ENCODE data around the gene DHX36. TPM values are rescaled to one million over a fixed set of nuclear protein-coding genes. Genes with fewer than 3 reads are reported as not detected.
A peak's percentile ranks its signal among the peaks of the same experiment; 100 is the strongest.

DHX36 gene
- total and polyA plus RNA-seq, 3 experiments from 2014 or later: 19.9 to 86.8 (median 74.6) TPM

DNA sequence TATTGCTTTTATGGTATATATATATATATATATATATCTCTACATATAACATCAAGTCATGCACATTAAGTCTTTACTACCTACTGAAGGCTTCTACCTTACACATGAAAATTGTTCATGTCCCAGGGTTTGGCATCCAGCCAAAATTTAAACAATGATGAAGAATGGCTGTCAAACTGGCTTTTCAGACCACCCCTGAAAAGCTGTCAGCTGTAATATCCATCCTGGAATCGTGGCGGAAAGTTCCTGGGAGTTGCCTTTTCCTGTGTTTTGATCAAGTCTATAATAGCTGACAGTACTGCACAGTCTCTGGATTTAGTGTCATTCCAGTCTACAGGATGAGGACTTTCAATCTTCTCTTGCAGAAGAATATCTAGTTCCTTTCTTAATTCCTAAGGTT, 48.3 kb downstream of the DHX36 start:
- Histone ChIP-seq H3K9me3 (ENCODE audit: low read length) (no peaks in the 10 kb centered on the region), H3K4me3 (ENCODE audit: low read length) (no peak overlapping the region), H3K4me1 (ENCODE audit: insufficient read depth, low read length) (no peaks in the 10 kb centered on the region), H3K27me3 (ENCODE audit: insufficient read depth, low read length, poor library complexity, severe bottlenecking) (no peaks in the 10 kb centered on the region), H3K27ac (ENCODE audit: low read depth, low read length) (no peak overlapping the region), H3K36me3 (ENCODE audit: insufficient read depth, low read length) (peaks cover 41% of the 10 kb centered on the region)
- ChIA-PET CTCF (no interaction called here), POLR2A (no interaction called here)
- no peaks in the 10 kb centered on the region for H3K9me3 Mint-ChIP-seq
- no peaks in the 10 kb centered on the region for H3K27me3 Mint-ChIP-seq
- H3K4me1 Mint-ChIP-seq: peaks cover 4 to 8% (median 6%) of the 10 kb centered on the region in 3 donors
- H3K4me3 Mint-ChIP-seq: no peak overlapping the region
- DNase-seq: no peak
- peak overlapping the region in 1 of 8 donors; percentile 31 for H3K27ac Mint-ChIP-seq
- H3K36me3 Mint-ChIP-seq: peaks cover 10 to 83% (median 30%) of the 10 kb centered on the region in 3 donors

DNA sequence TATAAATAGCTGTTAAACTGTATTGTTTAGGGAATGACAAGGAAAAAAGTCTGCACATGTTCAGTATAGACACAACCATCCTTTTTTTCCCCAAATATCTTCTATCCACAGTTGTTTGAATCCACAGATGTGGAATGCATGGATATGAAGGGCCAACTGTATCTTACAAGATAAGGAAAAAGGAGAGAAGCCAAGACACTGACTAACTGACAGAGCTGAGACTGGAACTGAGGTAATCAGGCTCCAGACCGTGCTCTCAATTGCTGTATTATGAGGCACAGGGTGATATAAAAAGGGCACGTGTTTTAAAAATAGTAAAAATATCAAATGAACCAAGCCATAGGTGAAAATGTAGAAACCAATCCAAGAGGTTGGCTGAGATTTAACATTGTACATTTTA, 49.0 kb downstream of the DHX36 start:
- no peak overlapping the region for H3K4me3 ChIP-seq (ENCODE audit: low read length)
- no peaks in the 10 kb centered on the region for H3K27me3 ChIP-seq (ENCODE audit: insufficient read depth, low read length, poor library complexity, severe bottlenecking)
- no peaks in the 10 kb centered on the region for H3K9me3 Mint-ChIP-seq
- no peak overlapping the region for H3K27ac ChIP-seq (ENCODE audit: low read depth, low read length)
- H3K27me3 Mint-ChIP-seq: no peaks in the 10 kb centered on the region
- H3K4me1 ChIP-seq (ENCODE audit: insufficient read depth, low read length): no peaks in the 10 kb centered on the region
- no peaks in the 10 kb centered on the region for H3K9me3 ChIP-seq (ENCODE audit: low read length)
- peak overlapping the region in 4 of 8 donors; percentile 2 to 68 (median 38) for H3K27ac Mint-ChIP-seq
- H3K4me1 Mint-ChIP-seq: peaks cover 4 to 8% (median 6%) of the 10 kb centered on the region in 3 donors
- no peak overlapping the region for H3K4me3 Mint-ChIP-seq
- CTCF ChIA-PET: no interaction called here
- no peak for DNase-seq
- POLR2A ChIA-PET: no interaction called here
- peaks cover 41% of the 10 kb centered on the region for H3K36me3 ChIP-seq (ENCODE audit: insufficient read depth, low read length)
- H3K36me3 Mint-ChIP-seq: peaks cover 10 to 81% (median 28%) of the 10 kb centered on the region in 3 donors

DNA sequence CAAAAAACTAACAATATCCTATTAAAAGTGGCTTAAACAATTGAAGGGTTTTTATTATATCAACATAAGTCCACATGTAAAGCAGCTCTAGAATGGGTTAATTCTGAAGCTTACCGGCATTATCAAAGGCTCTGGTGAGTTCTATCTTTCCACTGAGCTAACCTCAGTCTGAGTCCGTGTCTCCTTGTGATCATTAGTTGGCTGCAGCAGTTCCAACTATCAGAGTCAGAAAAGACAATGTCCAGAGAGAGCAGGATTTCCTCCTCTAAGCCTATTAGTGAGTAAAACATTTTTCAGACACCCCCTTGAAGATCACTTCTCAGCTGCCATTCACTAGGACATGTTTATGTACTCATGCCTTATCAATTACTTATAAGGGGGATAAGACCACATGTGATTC, 49.9 kb downstream of the DHX36 start:
- Histone ChIP-seq H3K4me3 (ENCODE audit: low read length) (no peak overlapping the region), H3K9me3 (ENCODE audit: low read length) (no peaks in the 10 kb centered on the region), H3K27ac (ENCODE audit: low read depth, low read length) (no peak overlapping the region), H3K4me1 (ENCODE audit: insufficient read depth, low read length) (no peaks in the 10 kb centered on the region), H3K27me3 (ENCODE audit: insufficient read depth, low read length, poor library complexity, severe bottlenecking) (no peaks in the 10 kb centered on the region), H3K36me3 (ENCODE audit: insufficient read depth, low read length) (peaks cover 35% of the 10 kb centered on the region)
- ChIA-PET CTCF (no interaction called here), POLR2A (no interaction called here)
- Mint-ChIP-seq H3K36me3 (peaks cover 11 to 81% (median 26%) of the 10 kb centered on the region in 3 donors), H3K4me3 (no peak overlapping the region), H3K27me3 (no peaks in the 10 kb centered on the region), H3K9me3 (no peaks in the 10 kb centered on the region), H3K27ac (peak overlapping the region in 2 of 8 donors; percentile 18 to 45), H3K4me1 (peaks cover 4 to 9% (median 6%) of the 10 kb centered on the region in 3 donors)
- no peak for DNase-seq

DNA sequence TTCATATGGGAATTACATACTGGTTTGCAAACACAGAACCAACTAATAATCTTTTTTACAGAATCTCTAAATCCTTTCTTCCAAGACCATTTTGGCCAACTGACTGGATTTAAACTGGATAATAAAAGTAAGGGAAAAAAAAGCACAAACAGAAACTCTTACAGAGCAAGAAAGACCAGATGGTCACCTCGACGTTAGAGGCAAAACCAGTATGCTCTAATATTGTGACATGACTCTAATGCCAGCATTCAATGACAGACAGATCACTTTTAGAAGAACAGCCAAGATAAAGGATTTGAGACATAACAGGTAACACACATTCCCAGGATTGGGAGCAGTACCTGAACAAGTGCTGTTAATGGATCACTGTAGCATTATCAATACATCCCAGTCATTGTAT, 50.9 kb downstream of the DHX36 start:
- Mint-ChIP-seq H3K9me3 (peaks cover 0 to 2% (median 0%) of the 10 kb centered on the region in 5 donors), H3K36me3 (peaks cover 20 to 81% (median 28%) of the 10 kb centered on the region in 3 donors), H3K27me3 (no peaks in the 10 kb centered on the region), H3K27ac (peak overlapping the region in 2 of 8 donors; percentile 39 to 46), H3K4me1 (peaks cover 4 to 13% (median 7%) of the 10 kb centered on the region in 3 donors), H3K4me3 (no peak overlapping the region)
- Histone ChIP-seq H3K4me1 (ENCODE audit: insufficient read depth, low read length) (no peaks in the 10 kb centered on the region), H3K27ac (ENCODE audit: low read depth, low read length) (no peak overlapping the region), H3K27me3 (ENCODE audit: insufficient read depth, low read length, poor library complexity, severe bottlenecking) (no peaks in the 10 kb centered on the region), H3K9me3 (ENCODE audit: low read length) (no peaks in the 10 kb centered on the region), H3K4me3 (ENCODE audit: low read length) (no peak overlapping the region), H3K36me3 (ENCODE audit: insufficient read depth, low read length) (peaks cover 28% of the 10 kb centered on the region)
- DNase-seq: no peak
- POLR2A ChIA-PET: no interaction called here
- CTCF ChIA-PET: no interaction called here

DNA sequence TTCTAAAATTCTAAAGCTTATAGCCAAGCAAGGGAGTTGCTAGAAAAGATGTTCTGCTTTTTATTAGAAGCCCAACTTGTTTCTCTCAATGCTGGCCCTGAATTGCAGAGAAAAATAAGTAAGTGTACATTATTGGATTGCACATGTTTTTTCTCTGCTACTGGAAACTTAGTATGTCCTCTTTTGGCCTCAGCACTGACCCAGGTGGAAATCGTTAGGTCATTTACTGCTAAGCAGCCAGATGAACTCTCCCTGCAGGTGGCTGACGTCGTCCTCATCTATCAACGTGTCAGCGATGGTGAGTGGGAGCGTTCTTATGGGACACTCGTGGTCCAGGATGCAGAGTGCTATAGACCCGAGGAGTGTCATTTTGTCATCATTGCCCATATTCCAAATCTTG, 69.8 kb downstream of the DHX36 start:
- H3K9me3 ChIP-seq (ENCODE audit: low read length): no peaks in the 10 kb centered on the region
- Mint-ChIP-seq H3K9me3 (no peaks in the 10 kb centered on the region), H3K27me3 (no peaks in the 10 kb centered on the region), H3K4me1 (peaks cover 0 to 4% (median 2%) of the 10 kb centered on the region in 3 donors), H3K36me3 (peaks cover 16 to 76% (median 36%) of the 10 kb centered on the region in 3 donors), H3K4me3 (no peak overlapping the region), H3K27ac (no peak overlapping the region)
- CTCF ChIA-PET: no interaction called here
- H3K4me1 ChIP-seq (ENCODE audit: insufficient read depth, low read length): no peaks in the 10 kb centered on the region
- POLR2A ChIA-PET: no interaction called here
- H3K36me3 ChIP-seq (ENCODE audit: insufficient read depth, low read length): peaks cover 17% of the 10 kb centered on the region
- no peak overlapping the region for H3K4me3 ChIP-seq (ENCODE audit: low read length)
- DNase-seq: no peak
- H3K27ac ChIP-seq (ENCODE audit: low read depth, low read length): no peak overlapping the region
- H3K27me3 ChIP-seq (ENCODE audit: insufficient read depth, low read length, poor library complexity, severe bottlenecking): no peaks in the 10 kb centered on the region

DNA sequence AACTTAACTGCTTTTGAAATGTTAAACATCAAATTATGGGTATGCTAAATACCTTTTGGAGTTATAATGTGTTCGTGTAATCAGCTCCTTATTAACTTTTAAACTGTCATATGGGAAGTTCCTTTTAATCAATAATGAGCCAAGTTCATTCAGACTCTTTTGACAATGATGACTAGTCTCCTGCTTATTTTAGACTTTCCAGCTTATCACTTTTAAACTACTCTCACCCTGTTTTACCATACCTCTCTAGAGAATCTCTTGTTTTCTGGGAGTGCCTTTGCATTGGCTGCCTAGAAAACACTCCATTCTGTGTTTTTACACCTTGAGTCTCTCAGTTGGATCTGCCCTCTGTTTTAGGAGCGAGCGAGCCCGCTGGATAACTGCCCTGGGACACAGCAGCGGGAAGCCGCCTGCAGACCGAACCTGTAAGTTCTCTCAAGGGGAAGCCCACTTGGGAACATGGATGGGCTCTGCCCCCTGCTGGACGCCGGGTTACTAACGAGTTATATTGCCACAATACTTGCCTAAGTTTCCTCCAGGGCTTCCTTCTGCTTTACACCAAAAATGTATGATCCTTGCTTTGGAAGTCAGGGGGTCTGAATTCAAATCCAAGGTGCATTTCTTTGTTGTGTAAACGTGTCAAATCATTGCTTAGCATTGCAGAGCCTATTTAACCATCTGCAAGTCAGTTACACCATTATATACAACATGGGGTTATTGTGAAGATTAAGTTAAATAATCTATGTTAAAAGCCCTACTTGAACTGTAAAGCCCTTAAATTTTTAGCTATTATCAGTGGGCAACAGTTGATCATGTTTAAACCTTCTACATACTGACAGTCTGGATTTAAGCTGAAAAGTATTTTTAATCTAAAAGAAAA, 71.3 kb downstream of the DHX36 start:
- H3K27ac Mint-ChIP-seq: peak overlapping the region in 2 of 8 donors; percentile 19 to 85
- ChIA-PET CTCF (interaction anchor here (0.7 to 1.0 kb wide), 4 partner anchors 10 to 1211 kb away, joined by 3 to 4 read pairs (median 3); no protein-coding TSS in a partner anchor), POLR2A (no interaction called here)
- Histone ChIP-seq H3K4me3 (ENCODE audit: low read length) (no peak overlapping the region), H3K9me3 (ENCODE audit: low read length) (no peaks in the 10 kb centered on the region), H3K27ac (ENCODE audit: low read depth, low read length) (no peak overlapping the region), H3K4me1 (ENCODE audit: insufficient read depth, low read length) (no peaks in the 10 kb centered on the region), H3K27me3 (ENCODE audit: insufficient read depth, low read length, poor library complexity, severe bottlenecking) (no peaks in the 10 kb centered on the region), H3K36me3 (ENCODE audit: insufficient read depth, low read length) (peaks cover 2% of the 10 kb centered on the region)
- H3K9me3 Mint-ChIP-seq: no peaks in the 10 kb centered on the region
- H3K4me1 Mint-ChIP-seq: peaks cover 0 to 2% (median 0%) of the 10 kb centered on the region in 3 donors
- H3K4me3 Mint-ChIP-seq: no peak overlapping the region
- DNase-seq: peak; percentile 15 to 62 (median 31)
- H3K36me3 Mint-ChIP-seq: peaks cover 14 to 66% (median 34%) of the 10 kb centered on the region in 3 donors
- H3K27me3 Mint-ChIP-seq: no peaks in the 10 kb centered on the region

DNA sequence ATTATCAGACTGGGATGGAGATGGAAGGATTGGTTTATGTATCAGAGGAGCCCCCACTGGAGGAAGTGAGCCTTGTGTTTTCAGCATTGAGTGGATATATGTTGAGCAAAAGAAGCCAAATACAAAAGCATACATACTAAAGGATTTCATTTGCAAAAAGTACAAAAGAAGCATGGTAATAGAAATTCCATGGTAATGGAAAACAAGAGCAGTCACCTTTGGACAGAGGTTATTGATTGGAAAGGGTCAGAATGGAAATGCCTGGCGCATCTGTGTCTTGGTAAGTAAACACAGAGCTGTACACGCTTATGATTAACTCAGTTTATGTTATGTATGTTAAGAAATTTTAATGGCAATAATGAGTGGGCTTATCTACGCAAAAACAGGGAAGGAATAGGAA, 72.7 kb downstream of the DHX36 start:
- Mint-ChIP-seq H3K4me1 (peaks cover 0 to 2% (median 0%) of the 10 kb centered on the region in 3 donors), H3K36me3 (peaks cover 20 to 58% (median 31%) of the 10 kb centered on the region in 3 donors), H3K27ac (peak overlapping the region in 1 of 8 donors; percentile 26), H3K9me3 (no peaks in the 10 kb centered on the region), H3K4me3 (no peak overlapping the region), H3K27me3 (no peaks in the 10 kb centered on the region)
- Histone ChIP-seq H3K4me3 (ENCODE audit: low read length) (no peak overlapping the region), H3K4me1 (ENCODE audit: insufficient read depth, low read length) (no peaks in the 10 kb centered on the region), H3K9me3 (ENCODE audit: low read length) (no peaks in the 10 kb centered on the region), H3K36me3 (ENCODE audit: insufficient read depth, low read length) (no peaks in the 10 kb centered on the region), H3K27ac (ENCODE audit: low read depth, low read length) (no peak overlapping the region), H3K27me3 (ENCODE audit: insufficient read depth, low read length, poor library complexity, severe bottlenecking) (no peaks in the 10 kb centered on the region)
- DNase-seq: no peak
- POLR2A ChIA-PET: no interaction called here
- CTCF ChIA-PET: no interaction called here

DNA sequence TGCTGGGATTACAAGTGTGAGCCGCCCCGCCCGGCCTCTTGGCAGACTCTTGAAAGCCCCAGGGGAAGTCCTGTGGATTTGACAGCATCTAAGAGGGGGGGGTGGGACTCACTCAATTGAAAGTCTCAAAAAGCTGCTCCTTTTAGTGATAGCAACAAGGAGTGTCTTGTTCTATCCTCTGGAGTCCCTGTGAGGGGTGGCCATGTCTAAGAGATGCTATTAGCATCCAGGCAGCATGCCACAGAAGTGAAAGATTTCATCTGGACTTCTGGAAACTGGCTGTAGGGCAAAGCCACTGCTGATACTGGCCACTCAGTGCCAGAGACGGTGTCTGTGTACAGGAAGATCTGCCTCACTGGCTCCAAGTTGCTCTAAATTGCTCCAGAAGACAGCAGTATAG, 74.0 kb downstream of the DHX36 start:
- Mint-ChIP-seq H3K36me3 (peaks cover 20 to 48% (median 27%) of the 10 kb centered on the region in 3 donors), H3K27me3 (no peaks in the 10 kb centered on the region)
- POLR2A ChIA-PET: no interaction called here

More for the DNA sequence above, 74.0 kb downstream of the DHX36 start:
- Mint-ChIP-seq H3K4me3 (no peak overlapping the region), H3K9me3 (no peaks in the 10 kb centered on the region), H3K4me1 (peaks cover 0 to 2% (median 0%) of the 10 kb centered on the region in 3 donors), H3K27ac (peak overlapping the region in 1 of 8 donors; percentile 31)
- H3K4me1 ChIP-seq (ENCODE audit: insufficient read depth, low read length): no peaks in the 10 kb centered on the region
- H3K27me3 ChIP-seq (ENCODE audit: insufficient read depth, low read length, poor library complexity, severe bottlenecking): no peaks in the 10 kb centered on the region
- no peak overlapping the region for H3K4me3 ChIP-seq (ENCODE audit: low read length)
- CTCF ChIA-PET: no interaction called here
- DNase-seq: no peak
- no peaks in the 10 kb centered on the region for H3K9me3 ChIP-seq (ENCODE audit: low read length)
- no peaks in the 10 kb centered on the region for H3K36me3 ChIP-seq (ENCODE audit: insufficient read depth, low read length)
- no peak overlapping the region for H3K27ac ChIP-seq (ENCODE audit: low read depth, low read length)
